Psoas muscle (tissue), 8 donors: ENCODE results near the gene FARP1. TPM values are rescaled to one million over a fixed set of nuclear protein-coding genes. Genes with fewer than 3 reads are reported as not detected.

ENCODE experiments used
- ATAC-seq, 4 donors: fragments of 200-7000 bp; cut with Tn5 transposase; one replicate each; pipeline ENCODE4 v1.9.1; 2020; ENCODE audit warnings: moderate library complexity in 3 of 4, mild to moderate bottlenecking in 2 of 4
- DNase-seq, 2 donors: peaks; one replicate each; pipeline ENCODE4 v3.0.0-alpha.2; 2020
- H3K27ac ChIP-seq: fragments of 200-600 bp; one replicate; pipeline ENCODE4 v1.8.0; 2022
- H3K27me3 ChIP-seq, 3 donors: fragments of 200-600 bp in 1 of 3; one replicate each; pipeline versions ENCODE4 v1.6.1 to v1.8.0; 2013 to 2022; ENCODE audit warnings: low read length in 2 of 3, mild to moderate bottlenecking in 2 of 3, moderate library complexity in 1 of 3; ENCODE audit not compliant: insufficient read depth in 3 of 3
- H3K36me3 ChIP-seq, 2 donors: fragments of 200-600 bp in 1 of 2; one replicate each; pipeline versions ENCODE4 v1.6.1 to v1.8.0; 2013 to 2022; ENCODE audit warnings: low read depth in 1 of 2, mild to moderate bottlenecking in 1 of 2, moderate library complexity in 1 of 2; ENCODE audit not compliant: insufficient read depth in 1 of 2
- H3K4me1 ChIP-seq: fragments of 200-600 bp; one replicate; pipeline ENCODE4 v1.8.0; 2022
- H3K4me3 ChIP-seq: fragments of 200-600 bp; one replicate; pipeline ENCODE4 v1.8.0; 2022; ENCODE audit warnings: mild to moderate bottlenecking
- H3K9me3 ChIP-seq: fragments of 200-600 bp; one replicate; pipeline ENCODE4 v1.8.0; 2022
- CTCF ChIP-seq: fragments of 200-600 bp; IDR thresholded peaks from one replicate; pipeline ENCODE4 v1.8.0; 2022; ENCODE audit warnings: antibody characterized with exemption
- WGBS, 3 donors: extraction: QIAGEN DNeasy Blood & Tissue Kit; methylation state at CpG; one replicate each; pipeline versions ENCODE4 v1.1.6 to v1.1.7; 2013; 5-methylcytosine and 5-hydroxymethylcytosine counted together
- intact Hi-C, 2 donors: fragments of 100-400 bp; cut with DNase I; formaldehyde crosslinking; loops; one replicate each; pipeline versions ENCODE4 v1.11.0 to v1.14.2; 2022
- polyA plus RNA-seq, 3 donors: library from polyadenylated mRNA; stranded (reverse); fragments of 200-250 nt; gene quantifications; one replicate each; pipeline ENCODE4 v1.2.3, GENCODE V29; 2013
- total RNA-seq, 4 donors: library from RNA; stranded (reverse); fragmentation: NEBNext Ultra II Directional in 2 of 4; extraction: Animal tissue kit (Norgen Biotek cat#: 25700) in 2 of 4; gene quantifications; one replicate each; pipeline versions ENCODE4 v1.2.1 to v1.2.4, GENCODE V29; 2021 to 2023
- donor health status: healthy with polysubstance abuse.
- donor health status: DM: no; HTN: no; CAD: no; lungs with moderate emphysema.
- donor health status: Bipolar disorder and iron deficiency.
- donor health status: healthy.
- donor health status: DM: yes; HTN: yes; CAD: no.
- donor health status: DM: no; HTN: no; CAD: no.
- donor health status: DM: no; HTN: no; CAD: no.
- donor health status: DM: yes; HTN: yes; CAD: no.

FARP1 gene
- total and polyA plus RNA-seq, 7 donors: 5.7 to 19.4 (median 9.2) TPM

GRCh38 chr13:98253526-98253925 is 110.6 kb downstream of the FARP1 start:
- DNase-seq: no peak
- 37 to 51% (median 50%) methylated on average over 7 of the region's 7 CpGs for WGBS, 3 donors
- Histone ChIP-seq H3K9me3 (no peaks in the 10 kb centered on the region), H3K4me1 (no peaks in the 10 kb centered on the region), H3K36me3 (no peaks in the 10 kb centered on the region), H3K4me3 (no peak overlapping the region), H3K27me3 (no peaks in the 10 kb centered on the region), H3K27ac (no peak overlapping the region)
- intact Hi-C loops: no loop called here
- no peak for ATAC-seq
- no peak for TF ChIP-seq CTCF

GRCh38 chr13:98254513-98254912 is 111.6 kb downstream of the FARP1 start:
- TF ChIP-seq CTCF: no peak
- Histone ChIP-seq H3K27me3 (no peaks in the 10 kb centered on the region), H3K9me3 (no peaks in the 10 kb centered on the region), H3K36me3 (no peaks in the 10 kb centered on the region), H3K4me1 (no peaks in the 10 kb centered on the region), H3K4me3 (no peak overlapping the region), H3K27ac (no peak overlapping the region)
- no peak for DNase-seq
- 89 to 90% (median 89%) methylated on average over 2 of the region's 2 CpGs for WGBS, 3 donors
- intact Hi-C loops: no loop called here
- no peak for ATAC-seq

DNA sequence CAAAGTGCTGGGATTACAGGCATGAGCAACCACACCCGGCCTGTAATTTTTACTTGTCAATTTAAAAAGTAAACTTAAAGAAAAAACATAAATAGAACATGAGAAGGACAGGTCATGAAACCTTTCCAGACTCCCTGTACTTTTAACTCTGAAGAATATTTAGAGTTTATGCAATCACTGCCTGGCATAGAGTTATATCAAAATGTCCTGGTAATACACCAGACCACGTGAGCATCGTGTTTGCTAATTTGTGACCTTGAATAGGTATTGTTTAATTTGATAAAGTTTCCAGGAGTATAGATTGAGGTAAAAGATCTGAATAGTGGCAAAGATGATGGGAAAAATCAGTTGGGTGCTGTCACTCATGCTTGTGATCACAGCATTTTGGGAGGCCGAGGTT is 115.3 kb downstream of the FARP1 start:
- no peak overlapping the region for H3K27ac ChIP-seq
- no peak overlapping the region for H3K4me3 ChIP-seq
- ATAC-seq (no peak), DNase-seq (no peak)
- no peak for TF ChIP-seq CTCF
- 95 to 97% (median 96%) methylated on average over 4 of the region's 4 CpGs for WGBS, 3 donors
- intact Hi-C loops: no loop called here
- no peaks in the 10 kb centered on the region for H3K9me3 ChIP-seq
- no peaks in the 10 kb centered on the region for H3K36me3 ChIP-seq
- no peaks in the 10 kb centered on the region for H3K27me3 ChIP-seq
- no peaks in the 10 kb centered on the region for H3K4me1 ChIP-seq

DNA sequence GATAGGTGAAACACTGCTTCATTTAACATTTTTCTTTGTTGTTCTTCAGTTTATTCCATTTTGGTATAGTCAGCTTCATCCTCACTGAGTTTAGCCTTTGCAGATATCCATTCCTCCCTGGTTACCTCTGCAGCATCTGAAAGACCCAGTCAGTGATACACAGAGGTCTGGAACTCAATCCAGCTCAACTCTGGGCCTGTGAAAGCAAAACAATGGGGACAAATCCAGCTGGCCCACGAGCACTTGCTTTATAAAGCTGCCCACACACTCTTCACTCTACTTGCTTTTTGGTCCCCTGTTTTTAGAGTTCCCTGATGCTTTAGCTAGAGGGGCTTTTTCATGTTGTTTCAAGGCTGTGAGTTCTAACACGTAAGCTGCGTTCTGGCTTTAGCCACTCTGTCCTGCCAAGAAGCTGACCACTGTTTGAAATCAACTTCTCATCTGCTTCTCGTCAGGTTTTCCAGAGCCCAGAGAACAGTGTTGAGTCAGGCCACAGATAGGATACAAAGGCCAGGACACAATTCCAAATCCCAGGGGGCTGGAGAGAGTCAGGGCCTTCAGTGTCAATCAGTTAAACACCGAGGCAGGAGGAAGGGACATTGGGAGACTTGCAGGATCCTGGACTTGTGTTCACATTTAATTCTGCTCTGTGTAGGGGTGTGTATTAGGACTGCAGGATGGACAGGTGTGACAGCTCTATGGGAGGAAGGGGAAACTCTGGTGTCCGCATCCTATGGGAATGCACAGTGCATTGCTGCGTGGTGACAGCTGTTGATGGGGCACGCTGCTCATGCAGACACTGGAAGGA is 117.7 kb downstream of the FARP1 start:
- H3K4me1 ChIP-seq: no peaks in the 10 kb centered on the region
- H3K36me3 ChIP-seq: no peaks in the 10 kb centered on the region
- H3K27ac ChIP-seq: no peak overlapping the region
- no peak overlapping the region for H3K4me3 ChIP-seq
- H3K27me3 ChIP-seq: no peaks in the 10 kb centered on the region
- intact Hi-C loops: no loop called here
- H3K9me3 ChIP-seq: no peaks in the 10 kb centered on the region
- DNase-seq: no peak
- 62 to 68% (median 63%) methylated on average over 8 of the region's 8 CpGs for WGBS, 3 donors
- no peak for ATAC-seq
- TF ChIP-seq CTCF: no peak
